ENCODE measurements around the gene LRMDA.

The LRMDA gene

DNA sequence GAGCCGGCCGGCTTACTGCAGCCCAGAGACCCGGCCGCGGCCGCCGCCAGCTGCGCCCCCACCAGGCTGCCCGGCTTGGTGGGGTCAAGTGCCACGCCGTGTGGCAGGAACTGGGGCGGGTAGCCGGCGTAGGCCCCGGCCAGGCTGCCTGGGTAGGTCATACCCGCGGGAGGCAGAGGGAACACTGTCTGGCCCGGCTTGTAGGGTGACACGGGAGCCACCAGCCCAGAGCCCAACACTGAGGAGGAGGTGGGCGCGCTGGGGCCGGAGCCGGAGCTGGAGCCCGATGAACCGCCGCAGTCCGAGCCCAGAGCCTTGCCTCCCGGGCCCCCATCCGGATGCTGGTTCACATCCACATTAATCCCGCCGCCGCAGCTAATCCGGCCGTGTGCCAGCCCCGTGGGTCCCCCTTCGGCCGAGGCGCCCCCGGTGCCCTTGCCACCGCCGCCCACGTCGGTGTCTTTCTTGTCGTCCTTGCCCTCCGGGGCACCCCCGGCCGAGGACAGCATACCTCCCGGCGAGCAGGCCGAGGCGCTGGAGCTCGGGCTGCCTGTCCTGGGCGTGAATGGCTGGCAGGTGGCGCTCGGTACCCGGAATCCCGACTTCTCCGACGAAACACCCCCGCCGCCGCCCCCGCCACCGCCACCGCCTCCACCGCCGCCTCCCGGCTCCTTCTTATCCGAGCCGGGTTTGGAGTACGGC is 31.8 kb upstream of the LRMDA start (continued):
- no peak for TF ChIP-seq ZNF600 (tag by site-specific recombination; IDR thresholded peaks at IDR 0.05)
- TF ChIP-seq ZSCAN23 (tag by site-specific recombination; IDR thresholded peaks at IDR 0.05), result no peak
- 0 out of 2 replicates have a peak, but pooled peaks have one; percentile 28 for TF ChIP-seq ZNF2 (tag by site-specific recombination; IDR thresholded peaks at IDR 0.05)
- no peak for TF ChIP-seq ZNF558 (tag by site-specific recombination; IDR thresholded peaks at IDR 0.05)
- TF ChIP-seq MZF1 (tag by site-specific recombination; IDR thresholded peaks at IDR 0.05; ENCODE audit: borderline replicate concordance), result no peak
- TF ChIP-seq ZNF629 (tag by site-specific recombination; IDR thresholded peaks at IDR 0.05), result no peak
- TF ChIP-seq, protein P1, sequence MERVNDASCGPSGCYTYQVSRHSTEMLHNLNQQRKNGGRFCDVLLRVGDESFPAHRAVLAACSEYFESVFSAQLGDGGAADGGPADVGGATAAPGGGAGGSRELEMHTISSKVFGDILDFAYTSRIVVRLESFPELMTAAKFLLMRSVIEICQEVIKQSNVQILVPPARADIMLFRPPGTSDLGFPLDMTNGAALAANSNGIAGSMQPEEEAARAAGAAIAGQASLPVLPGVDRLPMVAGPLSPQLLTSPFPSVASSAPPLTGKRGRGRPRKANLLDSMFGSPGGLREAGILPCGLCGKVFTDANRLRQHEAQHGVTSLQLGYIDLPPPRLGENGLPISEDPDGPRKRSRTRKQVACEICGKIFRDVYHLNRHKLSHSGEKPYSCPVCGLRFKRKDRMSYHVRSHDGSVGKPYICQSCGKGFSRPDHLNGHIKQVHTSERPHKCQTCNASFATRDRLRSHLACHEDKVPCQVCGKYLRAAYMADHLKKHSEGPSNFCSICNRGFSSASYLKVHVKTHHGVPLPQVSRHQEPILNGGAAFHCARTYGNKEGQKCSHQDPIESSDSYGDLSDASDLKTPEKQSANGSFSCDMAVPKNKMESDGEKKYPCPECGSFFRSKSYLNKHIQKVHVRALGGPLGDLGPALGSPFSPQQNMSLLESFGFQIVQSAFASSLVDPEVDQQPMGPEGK (tag by site-specific recombination; IDR thresholded peaks at IDR 0.05), result 0 out of 2 replicates have a peak, but pooled peaks have one; percentile 39
- TF ChIP-seq ZBTB8A (tag by site-specific recombination; IDR thresholded peaks at IDR 0.05), result peak; percentile 68; the same call in 1 of the 2 replicates
- TF ChIP-seq ZNF530 (tag by site-specific recombination; IDR thresholded peaks at IDR 0.05; ENCODE audit: low read depth), result no peak
- no peak for TF ChIP-seq EGR2 (tag by site-specific recombination; IDR thresholded peaks at IDR 0.05; ENCODE audit: low read depth)
- TF ChIP-seq, protein P2, sequence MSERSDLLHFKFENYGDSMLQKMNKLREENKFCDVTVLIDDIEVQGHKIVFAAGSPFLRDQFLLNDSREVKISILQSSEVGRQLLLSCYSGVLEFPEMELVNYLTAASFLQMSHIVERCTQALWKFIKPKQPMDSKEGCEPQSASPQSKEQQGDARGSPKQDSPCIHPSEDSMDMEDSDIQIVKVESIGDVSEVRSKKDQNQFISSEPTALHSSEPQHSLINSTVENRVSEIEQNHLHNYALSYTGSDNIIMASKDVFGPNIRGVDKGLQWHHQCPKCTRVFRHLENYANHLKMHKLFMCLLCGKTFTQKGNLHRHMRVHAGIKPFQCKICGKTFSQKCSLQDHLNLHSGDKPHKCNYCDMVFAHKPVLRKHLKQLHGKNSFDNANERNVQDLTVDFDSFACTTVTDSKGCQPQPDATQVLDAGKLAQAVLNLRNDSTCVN (tag by site-specific recombination; optimal IDR thresholded peaks at IDR 0.05), result peak; percentile 37
- TF ChIP-seq, protein P3, sequence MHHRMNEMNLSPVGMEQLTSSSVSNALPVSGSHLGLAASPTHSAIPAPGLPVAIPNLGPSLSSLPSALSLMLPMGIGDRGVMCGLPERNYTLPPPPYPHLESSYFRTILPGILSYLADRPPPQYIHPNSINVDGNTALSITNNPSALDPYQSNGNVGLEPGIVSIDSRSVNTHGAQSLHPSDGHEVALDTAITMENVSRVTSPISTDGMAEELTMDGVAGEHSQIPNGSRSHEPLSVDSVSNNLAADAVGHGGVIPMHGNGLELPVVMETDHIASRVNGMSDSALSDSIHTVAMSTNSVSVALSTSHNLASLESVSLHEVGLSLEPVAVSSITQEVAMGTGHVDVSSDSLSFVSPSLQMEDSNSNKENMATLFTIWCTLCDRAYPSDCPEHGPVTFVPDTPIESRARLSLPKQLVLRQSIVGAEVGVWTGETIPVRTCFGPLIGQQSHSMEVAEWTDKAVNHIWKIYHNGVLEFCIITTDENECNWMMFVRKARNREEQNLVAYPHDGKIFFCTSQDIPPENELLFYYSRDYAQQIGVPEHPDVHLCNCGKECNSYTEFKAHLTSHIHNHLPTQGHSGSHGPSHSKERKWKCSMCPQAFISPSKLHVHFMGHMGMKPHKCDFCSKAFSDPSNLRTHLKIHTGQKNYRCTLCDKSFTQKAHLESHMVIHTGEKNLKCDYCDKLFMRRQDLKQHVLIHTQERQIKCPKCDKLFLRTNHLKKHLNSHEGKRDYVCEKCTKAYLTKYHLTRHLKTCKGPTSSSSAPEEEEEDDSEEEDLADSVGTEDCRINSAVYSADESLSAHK (tag by site-specific recombination; IDR thresholded peaks at IDR 0.05), result peak; percentile 38; the same call in 1 of the 2 replicates
- TF ChIP-seq, protein P4, sequence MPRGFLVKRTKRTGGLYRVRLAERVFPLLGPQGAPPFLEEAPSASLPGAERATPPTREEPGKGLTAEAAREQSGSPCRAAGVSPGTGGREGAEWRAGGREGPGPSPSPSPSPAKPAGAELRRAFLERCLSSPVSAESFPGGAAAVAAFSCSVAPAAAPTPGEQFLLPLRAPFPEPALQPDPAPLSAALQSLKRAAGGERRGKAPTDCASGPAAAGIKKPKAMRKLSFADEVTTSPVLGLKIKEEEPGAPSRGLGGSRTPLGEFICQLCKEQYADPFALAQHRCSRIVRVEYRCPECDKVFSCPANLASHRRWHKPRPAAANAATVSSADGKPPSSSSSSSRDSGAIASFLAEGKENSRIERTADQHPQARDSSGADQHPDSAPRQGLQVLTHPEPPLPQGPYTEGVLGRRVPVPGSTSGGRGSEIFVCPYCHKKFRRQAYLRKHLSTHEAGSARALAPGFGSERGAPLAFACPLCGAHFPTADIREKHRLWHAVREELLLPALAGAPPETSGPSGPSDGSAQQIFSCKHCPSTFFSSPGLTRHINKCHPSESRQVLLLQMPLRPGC (tag by site-specific recombination; IDR thresholded peaks at IDR 0.05), result no peak
- TF ChIP-seq, protein P5, sequence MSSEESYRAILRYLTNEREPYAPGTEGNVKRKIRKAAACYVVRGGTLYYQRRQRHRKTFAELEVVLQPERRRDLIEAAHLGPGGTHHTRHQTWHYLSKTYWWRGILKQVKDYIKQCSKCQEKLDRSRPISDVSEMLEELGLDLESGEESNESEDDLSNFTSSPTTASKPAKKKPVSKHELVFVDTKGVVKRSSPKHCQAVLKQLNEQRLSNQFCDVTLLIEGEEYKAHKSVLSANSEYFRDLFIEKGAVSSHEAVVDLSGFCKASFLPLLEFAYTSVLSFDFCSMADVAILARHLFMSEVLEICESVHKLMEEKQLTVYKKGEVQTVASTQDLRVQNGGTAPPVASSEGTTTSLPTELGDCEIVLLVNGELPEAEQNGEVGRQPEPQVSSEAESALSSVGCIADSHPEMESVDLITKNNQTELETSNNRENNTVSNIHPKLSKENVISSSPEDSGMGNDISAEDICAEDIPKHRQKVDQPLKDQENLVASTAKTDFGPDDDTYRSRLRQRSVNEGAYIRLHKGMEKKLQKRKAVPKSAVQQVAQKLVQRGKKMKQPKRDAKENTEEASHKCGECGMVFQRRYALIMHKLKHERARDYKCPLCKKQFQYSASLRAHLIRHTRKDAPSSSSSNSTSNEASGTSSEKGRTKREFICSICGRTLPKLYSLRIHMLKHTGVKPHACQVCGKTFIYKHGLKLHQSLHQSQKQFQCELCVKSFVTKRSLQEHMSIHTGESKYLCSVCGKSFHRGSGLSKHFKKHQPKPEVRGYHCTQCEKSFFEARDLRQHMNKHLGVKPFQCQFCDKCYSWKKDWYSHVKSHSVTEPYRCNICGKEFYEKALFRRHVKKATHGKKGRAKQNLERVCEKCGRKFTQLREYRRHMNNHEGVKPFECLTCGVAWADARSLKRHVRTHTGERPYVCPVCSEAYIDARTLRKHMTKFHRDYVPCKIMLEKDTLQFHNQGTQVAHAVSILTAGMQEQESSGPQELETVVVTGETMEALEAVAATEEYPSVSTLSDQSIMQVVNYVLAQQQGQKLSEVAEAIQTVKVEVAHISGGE (tag by site-specific recombination; conservative IDR thresholded peaks at IDR 0.05; ENCODE audit: low read depth), result no peak; the same call in 1 of the 2 replicates
- TF ChIP-seq ZNF830 (tag by site-specific recombination; IDR thresholded peaks at IDR 0.05; ENCODE audit: low read depth), result no peak
- TF ChIP-seq, protein P6, sequence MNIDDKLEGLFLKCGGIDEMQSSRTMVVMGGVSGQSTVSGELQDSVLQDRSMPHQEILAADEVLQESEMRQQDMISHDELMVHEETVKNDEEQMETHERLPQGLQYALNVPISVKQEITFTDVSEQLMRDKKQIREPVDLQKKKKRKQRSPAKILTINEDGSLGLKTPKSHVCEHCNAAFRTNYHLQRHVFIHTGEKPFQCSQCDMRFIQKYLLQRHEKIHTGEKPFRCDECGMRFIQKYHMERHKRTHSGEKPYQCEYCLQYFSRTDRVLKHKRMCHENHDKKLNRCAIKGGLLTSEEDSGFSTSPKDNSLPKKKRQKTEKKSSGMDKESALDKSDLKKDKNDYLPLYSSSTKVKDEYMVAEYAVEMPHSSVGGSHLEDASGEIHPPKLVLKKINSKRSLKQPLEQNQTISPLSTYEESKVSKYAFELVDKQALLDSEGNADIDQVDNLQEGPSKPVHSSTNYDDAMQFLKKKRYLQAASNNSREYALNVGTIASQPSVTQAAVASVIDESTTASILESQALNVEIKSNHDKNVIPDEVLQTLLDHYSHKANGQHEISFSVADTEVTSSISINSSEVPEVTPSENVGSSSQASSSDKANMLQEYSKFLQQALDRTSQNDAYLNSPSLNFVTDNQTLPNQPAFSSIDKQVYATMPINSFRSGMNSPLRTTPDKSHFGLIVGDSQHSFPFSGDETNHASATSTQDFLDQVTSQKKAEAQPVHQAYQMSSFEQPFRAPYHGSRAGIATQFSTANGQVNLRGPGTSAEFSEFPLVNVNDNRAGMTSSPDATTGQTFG (tag by site-specific recombination; IDR thresholded peaks at IDR 0.05; ENCODE audit: borderline replicate concordance), result no peak
- TF ChIP-seq ZNF146 (tag by site-specific recombination; IDR thresholded peaks at IDR 0.05), result no peak
- TF ChIP-seq SCRT1 (tag by site-specific recombination; IDR thresholded peaks at IDR 0.05; ENCODE audit: borderline replicate concordance), result no peak
- TF ChIP-seq ZBTB7A (tag by site-specific recombination; IDR thresholded peaks at IDR 0.05; ENCODE audit: low read depth), result peak; percentile 46; the same call in 1 of the 2 replicates
- no peak for TF ChIP-seq ZNF548 (tag by site-specific recombination; IDR thresholded peaks at IDR 0.05)
- no peak for TF ChIP-seq TCF7L2 (IDR thresholded peaks at IDR 0.05; ENCODE audit: borderline replicate concordance, low read depth, low read length)
- no peak for TF ChIP-seq ZNF473 (tag by site-specific recombination; IDR thresholded peaks at IDR 0.05)
